Smooth muscle cell (in vitro differentiated cells): Measurements from ENCODE around the gene ROR2. TPM values are rescaled to one million over a fixed set of nuclear protein-coding genes. Genes with fewer than 3 reads are reported as not detected.

Experiments used
- DNase-seq: peaks from one replicate; lab custom pipeline; 2025; ENCODE audit not compliant: unreplicated experiment; lab: John Stamatoyannopoulos, UW
- H2AFZ ChIP-seq: fragments of 200-600 bp; sonication (generic); 2 replicates; pipeline ENCODE4 v1.6.0; 2016; ENCODE audit warnings: antibody characterized with exemption, low read depth, mild to moderate bottlenecking
- H3F3A ChIP-seq: fragments of 200-600 bp; sonication (generic); 2 replicates; pipeline ENCODE4 v1.6.0; 2017; ENCODE audit warnings: antibody characterized with exemption, low read depth
- H3K27ac ChIP-seq: fragments of 200-600 bp; sonication (generic); 2 replicates; pipeline ENCODE4 v1.5.1; 2016; ENCODE audit warnings: low read depth, mild to moderate bottlenecking
- H3K27me3 ChIP-seq: fragments of 200-600 bp; sonication (generic); 2 replicates; pipeline ENCODE4 v1.6.1; 2016; ENCODE audit warnings: low read depth, mild to moderate bottlenecking
- H3K36me3 ChIP-seq: fragments of 200-600 bp; sonication (generic); 2 replicates; pipeline ENCODE4 v1.5.1; 2016; ENCODE audit warnings: low read depth
- H3K4me1 ChIP-seq: fragments of 200-600 bp; sonication (generic); 2 replicates; pipeline ENCODE4 v1.5.1; 2016; ENCODE audit warnings: low read depth
- H3K4me2 ChIP-seq: fragments of 200-600 bp; sonication (generic); 2 replicates; pipeline ENCODE4 v1.6.0; 2016; ENCODE audit warnings: mild to moderate bottlenecking
- H3K4me3 ChIP-seq: fragments of 200-600 bp; sonication (generic); 2 replicates; pipeline ENCODE4 v1.5.1; 2016; ENCODE audit warnings: mild to moderate bottlenecking
- H3K79me2 ChIP-seq: fragments of 200-600 bp; sonication (generic); 2 replicates; pipeline ENCODE4 v1.6.0; 2016; ENCODE audit warnings: low read depth, mild to moderate bottlenecking
- H3K9ac ChIP-seq: fragments of 200-600 bp; sonication (generic); 2 replicates; pipeline ENCODE4 v1.6.0; 2016; ENCODE audit warnings: low read depth
- H3K9me3 ChIP-seq: fragments of 200-600 bp; sonication (generic); replicated peaks from 2 replicates; pipeline ENCODE4 v1.5.1; 2016; ENCODE audit warnings: low read depth
- H4K20me1 ChIP-seq: fragments of 200-600 bp; sonication (generic); 2 replicates; pipeline ENCODE4 v1.6.0; 2016; ENCODE audit warnings: low read depth
- WGBS: methylation state at CpG from one replicate; pipeline ENCODE4 v1.1.7; 2016; ENCODE audit warnings: low lambda C conversion rate; 5-methylcytosine and 5-hydroxymethylcytosine counted together
- polyA plus RNA-seq: library from polyadenylated mRNA; unstranded; fragments of >200 nt; fragmentation: Nextera tagmentation; extraction: Ambion mirVana; gene quantifications from 2 replicates; pipeline ENCODE4 v1.2.1, GENCODE V29; 2016
- total RNA-seq: library from RNA; depleted of rRNA; stranded (reverse); fragments of >200 nt; gene quantifications from 2 replicates; pipeline ENCODE4 v1.2.3, GENCODE V29; 2014
- TF ChIP-seq, protein P1 (sequence below): fragments of 200-600 bp; sonication (generic); IDR thresholded peaks from 2 replicates; pipeline ENCODE4 v1.5.1; 2017; ENCODE audit warnings: borderline replicate concordance, mild to moderate bottlenecking, antibody characterized with exemption; ENCODE audit not compliant: insufficient read depth, poor library complexity, severe bottlenecking

Gene ROR2
- total and polyA plus RNA-seq, 2 experiments from 2014 or later, result 16.7 to 21.7 TPM

DNA sequence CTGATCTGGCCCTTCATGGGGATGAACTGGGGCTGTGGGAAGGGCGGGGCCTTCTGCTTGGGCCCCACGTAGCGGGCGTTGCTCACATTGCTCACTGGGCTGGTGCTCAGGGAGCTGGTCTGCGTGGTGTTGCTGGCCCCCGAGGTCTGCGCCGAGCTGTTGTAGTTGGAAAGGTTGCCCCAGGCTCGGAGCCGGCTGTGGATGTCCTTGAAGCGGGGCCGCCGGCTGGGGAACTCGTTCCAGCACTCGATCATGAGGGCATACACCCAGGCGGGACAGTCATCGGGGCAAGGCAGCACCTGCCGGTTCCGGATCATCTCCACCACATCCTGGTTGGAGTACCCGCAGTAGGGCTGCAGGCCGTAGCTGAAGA is 226.0 kb downstream of the ROR2 start:
- H3K4me2 ChIP-seq, result no peak overlapping the region
- no peak overlapping the region for H3K4me3 ChIP-seq
- no peak for DNase-seq
- no peaks in the 10 kb centered on the region for H3K36me3 ChIP-seq
- no peaks in the 10 kb centered on the region for H3K27me3 ChIP-seq
- no peak overlapping the region for H2AFZ ChIP-seq
- H3K4me1 ChIP-seq, result peaks cover 6% of the 10 kb centered on the region
- over 99% methylated on average over 20 of the region's 21 CpGs for WGBS
- no peaks in the 10 kb centered on the region for H3K9me3 ChIP-seq
- no peaks in the 10 kb centered on the region for H3F3A ChIP-seq
- no peak overlapping the region for H3K9ac ChIP-seq
- H3K27ac ChIP-seq, result no peak overlapping the region
- no peaks in the 10 kb centered on the region for H3K79me2 ChIP-seq
- H4K20me1 ChIP-seq, result no peaks in the 10 kb centered on the region
- TF ChIP-seq, protein P1, sequence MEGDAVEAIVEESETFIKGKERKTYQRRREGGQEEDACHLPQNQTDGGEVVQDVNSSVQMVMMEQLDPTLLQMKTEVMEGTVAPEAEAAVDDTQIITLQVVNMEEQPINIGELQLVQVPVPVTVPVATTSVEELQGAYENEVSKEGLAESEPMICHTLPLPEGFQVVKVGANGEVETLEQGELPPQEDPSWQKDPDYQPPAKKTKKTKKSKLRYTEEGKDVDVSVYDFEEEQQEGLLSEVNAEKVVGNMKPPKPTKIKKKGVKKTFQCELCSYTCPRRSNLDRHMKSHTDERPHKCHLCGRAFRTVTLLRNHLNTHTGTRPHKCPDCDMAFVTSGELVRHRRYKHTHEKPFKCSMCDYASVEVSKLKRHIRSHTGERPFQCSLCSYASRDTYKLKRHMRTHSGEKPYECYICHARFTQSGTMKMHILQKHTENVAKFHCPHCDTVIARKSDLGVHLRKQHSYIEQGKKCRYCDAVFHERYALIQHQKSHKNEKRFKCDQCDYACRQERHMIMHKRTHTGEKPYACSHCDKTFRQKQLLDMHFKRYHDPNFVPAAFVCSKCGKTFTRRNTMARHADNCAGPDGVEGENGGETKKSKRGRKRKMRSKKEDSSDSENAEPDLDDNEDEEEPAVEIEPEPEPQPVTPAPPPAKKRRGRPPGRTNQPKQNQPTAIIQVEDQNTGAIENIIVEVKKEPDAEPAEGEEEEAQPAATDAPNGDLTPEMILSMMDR, result no peak

DNA sequence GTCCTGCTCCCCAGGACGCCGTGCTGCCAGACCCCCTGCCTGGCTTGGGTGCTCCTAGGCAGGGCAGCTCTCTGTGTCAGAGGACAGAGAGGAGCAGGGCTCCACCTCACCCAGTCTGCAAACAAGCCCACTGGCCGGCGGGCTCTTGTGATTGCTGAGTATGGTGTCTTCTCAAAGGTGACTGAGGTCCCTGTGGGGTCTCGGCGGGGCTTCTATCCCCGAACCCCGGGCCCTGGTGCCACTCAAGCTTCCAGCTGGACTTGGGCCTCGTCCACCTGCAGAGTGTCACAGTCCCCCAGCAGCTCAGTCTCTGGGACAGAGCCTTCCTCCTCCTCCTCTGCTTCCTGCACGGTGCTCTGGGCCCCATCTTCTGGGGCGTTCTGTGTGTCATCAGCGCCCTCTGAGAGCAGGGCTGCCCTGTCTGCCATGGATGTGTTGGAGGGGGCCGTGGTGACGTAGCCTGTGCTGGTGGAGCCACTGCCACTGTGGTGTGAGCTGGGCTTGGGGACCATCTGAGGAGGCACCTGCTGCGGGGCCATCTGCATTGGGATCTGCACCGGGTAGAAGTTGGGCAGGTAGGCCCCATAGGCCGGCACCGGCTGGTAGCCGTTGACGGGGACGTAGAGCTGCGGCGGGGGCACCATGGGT is 226.5 kb downstream of the ROR2 start:
- 96% methylated on average over 23 of the region's 23 CpGs for WGBS

DNA sequence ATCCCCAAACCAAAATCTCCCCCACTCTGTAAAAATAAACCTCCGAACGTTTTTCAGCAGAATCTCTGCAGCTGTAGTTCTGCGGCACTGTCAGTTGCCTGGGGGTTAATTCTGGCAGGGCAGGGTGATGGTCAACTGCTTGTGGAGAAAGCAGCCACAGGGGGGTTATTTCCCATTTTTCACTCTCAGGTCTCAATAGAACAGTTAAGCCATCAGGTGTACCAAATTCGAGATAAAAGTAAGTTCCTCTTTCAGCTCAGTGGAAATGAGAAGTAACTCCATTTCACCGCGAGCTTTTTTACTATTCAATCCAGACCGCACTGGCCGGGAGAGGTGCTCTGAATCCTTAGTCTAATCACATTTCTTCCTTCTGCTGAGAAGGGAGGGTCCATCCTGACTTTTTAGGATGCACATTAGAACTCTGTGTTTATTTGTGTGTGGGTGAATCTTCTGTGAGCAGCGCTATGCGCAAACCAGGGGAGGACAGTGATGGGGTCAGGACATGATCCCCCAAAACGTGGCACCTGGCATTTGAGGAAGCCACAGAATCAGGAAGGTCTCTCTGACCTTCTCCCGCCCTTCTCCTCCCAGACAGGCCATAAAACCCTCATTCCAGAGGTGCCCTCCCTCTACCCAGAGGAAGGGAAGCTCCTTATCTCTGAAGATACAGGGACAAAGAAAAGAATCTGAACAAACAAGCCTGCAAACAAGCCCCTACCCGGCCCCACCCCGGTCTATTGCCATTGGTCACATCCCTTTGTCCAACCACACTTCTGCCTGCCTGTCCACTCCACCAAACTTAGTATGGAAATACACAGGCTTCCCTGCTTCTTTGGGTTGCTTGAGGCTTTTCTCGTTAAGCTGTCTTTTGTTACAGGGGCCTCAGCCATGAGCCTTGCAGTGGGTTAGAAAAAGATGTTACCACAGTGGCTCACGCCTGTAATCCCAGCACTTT is 229.0 kb downstream of the ROR2 start:
- 69% methylated on average over 16 of the region's 16 CpGs for WGBS
- H3K4me1 ChIP-seq, result peaks cover 6% of the 10 kb centered on the region
- no peak overlapping the region for H3K9ac ChIP-seq
- H3F3A ChIP-seq, result no peaks in the 10 kb centered on the region
- no peak overlapping the region for H3K27ac ChIP-seq
- H3K4me3 ChIP-seq, result no peak overlapping the region
- H3K36me3 ChIP-seq, result no peaks in the 10 kb centered on the region
- H4K20me1 ChIP-seq, result no peaks in the 10 kb centered on the region
- no peaks in the 10 kb centered on the region for H3K9me3 ChIP-seq
- H2AFZ ChIP-seq, result no peak overlapping the region
- TF ChIP-seq, protein P1, result no peak
- H3K4me2 ChIP-seq, result no peak overlapping the region
- no peaks in the 10 kb centered on the region for H3K27me3 ChIP-seq
- no peak for DNase-seq
- H3K79me2 ChIP-seq, result no peaks in the 10 kb centered on the region

More for the DNA sequence above, 226.5 kb downstream of the ROR2 start:
- no peaks in the 10 kb centered on the region for H4K20me1 ChIP-seq
- no peak overlapping the region for H3K27ac ChIP-seq
- H3K27me3 ChIP-seq, result no peaks in the 10 kb centered on the region
- no peaks in the 10 kb centered on the region for H3K36me3 ChIP-seq
- H3K9me3 ChIP-seq, result no peaks in the 10 kb centered on the region
- H3K4me3 ChIP-seq, result no peak overlapping the region
- H3F3A ChIP-seq, result no peaks in the 10 kb centered on the region
- peaks cover 6% of the 10 kb centered on the region for H3K4me1 ChIP-seq
- H2AFZ ChIP-seq, result no peak overlapping the region
- no peaks in the 10 kb centered on the region for H3K79me2 ChIP-seq
- DNase-seq, result no peak
- no peak overlapping the region for H3K9ac ChIP-seq
- TF ChIP-seq, protein P1, result no peak
- H3K4me2 ChIP-seq, result no peak overlapping the region
